WERI-Rb-1 (cell line): ENCODE results near the gene TSPAN32.

Experiments
- DNase-seq: peaks from one replicate; pipeline ENCODE4 v3.0.0-alpha.2; 2020
- H3K27ac ChIP-seq: fragments of 250-450 bp; sonication (Bioruptor Pico); 2 replicates; pipeline ENCODE4 v1.5.1; 2020; ENCODE audit warnings: mild to moderate bottlenecking, moderate library complexity
- H3K27me3 ChIP-seq: fragments of 250-450 bp; sonication (Bioruptor Pico); 2 replicates; pipeline ENCODE4 v1.5.1; 2021; ENCODE audit warnings: mild to moderate bottlenecking, low read depth, moderate library complexity; ENCODE audit not compliant: insufficient read depth, severe bottlenecking
- H3K36me3 ChIP-seq: fragments of 250-450 bp; sonication (Bioruptor Pico); 2 replicates; pipeline ENCODE4 v1.5.1; 2020; ENCODE audit warnings: mild to moderate bottlenecking, moderate library complexity
- H3K4me3 ChIP-seq: 2 replicates; pipeline ENCODE4 v1.5.1; 2011; ENCODE audit warnings: low read depth, mild to moderate bottlenecking, control low read depth, low read length
- H3K9me3 ChIP-seq: fragments of 250-450 bp; sonication (Bioruptor Pico); 2 replicates; pipeline ENCODE4 v1.5.1; 2021; ENCODE audit warnings: mild to moderate bottlenecking, moderate library complexity; ENCODE audit not compliant: severe bottlenecking
- CTCF ChIP-seq: IDR thresholded peaks from 2 replicates; pipeline ENCODE4 v1.5.1; 2011; ENCODE audit warnings: low read depth, mild to moderate bottlenecking, control low read depth, inconsistent platforms, low read length

TSPAN32 gene

GRCh38 chr11:2263071-2263565 lies 38.7 kb upstream of the TSPAN32 start:
- TF ChIP-seq CTCF = no peak
- Histone ChIP-seq H3K4me3 (no peak overlapping the region), H3K36me3 (no peaks in the 10 kb centered on the region), H3K27me3 (peaks cover 51% of the 10 kb centered on the region), H3K9me3 (no peaks in the 10 kb centered on the region), H3K27ac (no peak overlapping the region)
- no peak for DNase-seq

- Histone ChIP-seq H3K27ac (no peak overlapping the region), H3K27me3 (peaks cover 53% of the 10 kb centered on the region), H3K9me3 (no peaks in the 10 kb centered on the region), H3K36me3 (no peaks in the 10 kb centered on the region), H3K4me3 (no peak overlapping the region)
- TF ChIP-seq CTCF = no peak
- no peak for DNase-seq
These were observed 38.0 kb upstream of the TSPAN32 start for GRCh38 chr11:2263724-2264360.

GRCh38 chr11:2264366-2265053 lies 37.3 kb upstream of the TSPAN32 start:
- H3K27me3 ChIP-seq = peaks cover 53% of the 10 kb centered on the region
- no peak for DNase-seq
- no peak for TF ChIP-seq CTCF

GRCh38 chr11:2265396-2265795 lies 36.4 kb upstream of the TSPAN32 start:
- Histone ChIP-seq H3K9me3 (no peaks in the 10 kb centered on the region), H3K36me3 (no peaks in the 10 kb centered on the region), H3K27ac (no peak overlapping the region), H3K4me3 (no peak overlapping the region), H3K27me3 (peaks cover 61% of the 10 kb centered on the region)
- no peak for TF ChIP-seq CTCF
- no peak for DNase-seq

More at GRCh38 chr11:2264366-2265053, 37.3 kb upstream of the TSPAN32 start:
- Histone ChIP-seq H3K4me3 (no peak overlapping the region), H3K9me3 (no peaks in the 10 kb centered on the region), H3K27ac (no peak overlapping the region), H3K36me3 (no peaks in the 10 kb centered on the region)

GRCh38 chr11:2265854-2266585 lies 35.8 kb upstream of the TSPAN32 start:
- no peak for TF ChIP-seq CTCF
- peaks cover 66% of the 10 kb centered on the region for H3K27me3 ChIP-seq
- H3K27ac ChIP-seq = no peak overlapping the region
- no peaks in the 10 kb centered on the region for H3K36me3 ChIP-seq
- H3K9me3 ChIP-seq = peaks cover 4% of the 10 kb centered on the region
- DNase-seq = peak; percentile 3
- H3K4me3 ChIP-seq = no peak overlapping the region
